GM18951 (cell line): ENCODE data around the gene MBOAT1.
"Not testable (repeated sequence)": the region's sequence is repeated elsewhere in the genome, so short reads cannot be mapped to it uniquely, and the experiment has no call there.

Experiments used
- POLR2A ChIP-seq: IDR thresholded peaks from 4 replicates; pipeline ENCODE4 v1.6.1; 2011; ENCODE audit warnings: mild to moderate bottlenecking; ENCODE audit not compliant: insufficient read length, insufficient read depth; ENCODE audit errors: extremely low read depth
- in situ Hi-C: fragments of 300-500 bp; cut with MboI; formaldehyde crosslinking; loops from one replicate; pipeline ENCODE4 v1.12.0; 2022; ENCODE audit warnings: low sequenced_read_pairs, mixed read lengths, inconsistent platforms; ENCODE audit not compliant: unreplicated experiment

The MBOAT1 gene

GRCh38 chr6:20159781-20160540 is 52.3 kb downstream of the MBOAT1 start:
- in situ Hi-C loops = no loop called here
- TF ChIP-seq POLR2A = no peak

DNA sequence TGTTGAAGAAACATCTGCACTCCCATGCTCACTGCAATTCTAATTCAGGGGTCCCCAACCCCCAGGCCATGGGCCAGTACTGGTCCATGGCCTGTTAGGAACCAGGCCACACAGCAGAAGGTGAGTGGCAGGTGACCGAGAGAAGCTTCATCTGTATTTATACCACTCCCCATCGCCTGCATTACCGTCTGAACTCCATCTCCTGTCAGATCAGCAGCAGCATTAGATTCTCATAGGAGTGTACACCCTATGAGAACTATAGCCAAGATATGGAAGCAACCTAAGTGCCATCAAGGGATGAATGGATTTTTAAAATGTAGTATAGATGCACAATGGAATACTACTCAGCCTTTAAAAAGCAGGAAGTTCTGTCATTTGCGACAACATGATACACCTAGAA is 53.2 kb downstream of the MBOAT1 start:
- in situ Hi-C loops = no loop called here
- TF ChIP-seq POLR2A = no peak

DNA sequence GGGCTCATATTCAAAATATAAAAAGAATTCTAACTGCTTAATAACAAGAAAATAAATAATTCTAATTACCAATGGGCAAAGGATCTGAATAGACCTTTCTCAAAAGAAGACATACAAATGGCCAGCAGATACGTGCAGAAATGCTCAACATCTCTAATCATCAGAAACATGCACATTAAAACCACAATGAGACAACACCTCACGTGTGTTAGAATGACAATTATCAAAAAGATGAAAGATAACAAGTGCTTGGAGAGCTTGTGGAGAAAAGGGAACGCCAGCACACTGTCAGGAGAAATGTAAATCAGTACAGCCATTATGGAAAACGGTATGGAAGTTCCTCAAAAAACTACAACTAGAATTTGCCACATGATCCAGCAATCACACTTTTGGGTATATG is 53.6 kb downstream of the MBOAT1 start:
- in situ Hi-C loops = no loop called here
- TF ChIP-seq POLR2A = no peak

DNA sequence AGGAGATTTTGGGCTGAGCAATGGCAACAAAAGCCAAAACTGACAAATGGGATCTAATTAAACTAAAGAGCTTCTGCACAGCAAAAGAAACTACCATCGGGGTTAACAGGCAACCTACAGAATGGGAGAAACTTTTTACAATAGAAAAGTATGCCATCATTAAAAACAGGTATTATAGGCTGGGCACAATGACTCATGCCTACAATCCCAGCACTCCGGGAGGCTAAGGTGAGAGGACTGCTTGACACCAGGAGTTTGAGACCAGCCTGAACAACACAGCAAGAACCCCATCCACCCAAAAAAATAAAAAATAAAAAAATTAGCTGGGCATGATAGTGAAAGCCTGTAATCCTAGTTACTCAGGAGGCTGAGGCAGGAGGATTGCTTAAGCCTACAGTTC is 55.4 kb downstream of the MBOAT1 start:
- TF ChIP-seq POLR2A = no peak
- in situ Hi-C loops = no loop called here

DNA sequence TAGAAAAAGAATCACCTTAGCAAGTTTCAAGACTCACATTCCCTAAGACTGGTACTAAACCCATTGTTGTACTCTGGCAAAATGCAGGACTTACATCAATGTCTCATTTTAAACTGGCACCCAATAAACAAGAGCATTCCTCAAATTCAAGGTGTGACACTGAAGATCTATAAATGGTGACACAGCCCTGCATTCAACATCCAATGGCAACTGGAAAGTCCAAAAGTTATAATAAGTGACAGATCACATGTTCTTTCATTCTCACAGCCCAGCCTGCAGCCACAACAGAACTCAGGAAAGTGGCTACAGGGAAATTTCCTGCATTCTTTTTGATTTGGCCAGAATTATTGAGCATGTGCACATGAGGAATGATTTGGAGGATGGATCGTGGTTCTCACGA is 57.5 kb downstream of the MBOAT1 start:
- in situ Hi-C loops = no loop called here
- TF ChIP-seq POLR2A = no peak

GRCh38 chr6:20153194-20153593 is 59.1 kb downstream of the MBOAT1 start:
- in situ Hi-C loops = no loop called here
- TF ChIP-seq POLR2A = no peak

GRCh38 chr6:20148433-20148832 is 63.8 kb downstream of the MBOAT1 start:
- no peak for TF ChIP-seq POLR2A
- in situ Hi-C loops = no loop called here

DNA sequence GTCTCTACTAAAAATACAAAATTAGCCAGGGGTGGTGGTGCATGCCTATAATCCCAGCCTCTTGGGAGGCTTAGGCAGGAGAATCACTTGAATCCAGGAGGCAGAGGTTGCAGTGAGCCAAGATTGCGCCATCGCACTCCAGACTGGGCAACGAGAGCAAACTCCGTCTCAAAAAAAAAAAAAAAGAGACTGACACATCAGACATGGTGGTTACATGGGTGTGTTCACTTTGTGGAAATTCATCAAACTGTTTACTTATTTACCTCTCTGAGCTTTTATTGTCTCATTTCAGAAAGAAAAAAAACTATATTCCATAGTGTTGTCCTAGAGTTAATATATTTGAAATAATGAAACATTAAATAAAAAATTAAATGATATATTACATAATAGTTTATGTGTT is 64.8 kb downstream of the MBOAT1 start:
- in situ Hi-C loops = no loop called here
- TF ChIP-seq POLR2A = no peak

- in situ Hi-C loops = not testable (repeated sequence)
These were observed 65.4 kb downstream of the MBOAT1 start for GRCh38 chr6:20146831-20147230.

- TF ChIP-seq POLR2A = no peak
- in situ Hi-C loops = no loop called here
These were observed 66.0 kb downstream of the MBOAT1 start for GRCh38 chr6:20146291-20146690.

GRCh38 chr6:20142866-20143265 is 69.4 kb downstream of the MBOAT1 start:
- TF ChIP-seq POLR2A = no peak
- in situ Hi-C loops = no loop called here

- no peak for TF ChIP-seq POLR2A
- in situ Hi-C loops = no loop called here
These were observed 70.3 kb downstream of the MBOAT1 start for GRCh38 chr6:20141931-20142330.

DNA sequence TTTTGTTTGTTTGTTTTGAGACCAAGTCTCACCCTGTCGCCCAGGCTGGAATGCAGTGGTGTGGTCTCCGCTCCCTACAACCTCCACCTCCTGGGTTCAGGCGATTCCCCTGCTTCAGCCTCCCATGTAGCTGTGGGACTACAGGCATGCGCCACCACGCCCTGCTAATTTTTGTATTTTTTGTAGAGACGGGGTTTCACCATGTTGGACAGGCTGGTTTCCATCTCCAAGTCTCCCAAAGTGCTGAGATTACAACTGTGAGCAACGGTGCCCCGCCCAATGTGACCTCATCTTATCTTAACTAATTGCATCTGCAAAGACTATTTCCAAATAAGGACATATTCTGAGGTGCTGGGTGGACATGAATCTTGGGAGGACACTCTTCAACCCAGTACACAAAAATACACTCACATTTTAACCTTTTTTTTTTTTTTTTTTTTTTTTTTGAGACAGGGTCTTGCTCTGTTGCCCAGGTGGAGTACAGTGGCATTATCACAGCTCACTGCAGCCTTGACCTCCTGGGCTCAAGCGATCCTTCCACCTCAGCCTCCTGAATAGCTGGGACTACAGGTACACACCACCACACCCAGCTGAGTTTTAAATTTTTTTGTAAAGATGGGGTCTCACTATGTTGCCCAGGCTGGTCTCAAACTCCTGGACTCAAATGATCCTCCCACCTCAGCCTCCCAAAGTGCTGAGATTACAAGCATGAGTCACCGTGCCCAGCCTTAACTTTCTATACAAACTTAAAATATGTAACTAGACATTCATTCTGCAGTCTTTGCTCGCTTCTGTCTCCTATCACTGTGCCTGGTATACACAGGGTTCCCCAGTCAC is 72.9 kb downstream of the MBOAT1 start:
- in situ Hi-C loops = not testable (repeated sequence)

DNA sequence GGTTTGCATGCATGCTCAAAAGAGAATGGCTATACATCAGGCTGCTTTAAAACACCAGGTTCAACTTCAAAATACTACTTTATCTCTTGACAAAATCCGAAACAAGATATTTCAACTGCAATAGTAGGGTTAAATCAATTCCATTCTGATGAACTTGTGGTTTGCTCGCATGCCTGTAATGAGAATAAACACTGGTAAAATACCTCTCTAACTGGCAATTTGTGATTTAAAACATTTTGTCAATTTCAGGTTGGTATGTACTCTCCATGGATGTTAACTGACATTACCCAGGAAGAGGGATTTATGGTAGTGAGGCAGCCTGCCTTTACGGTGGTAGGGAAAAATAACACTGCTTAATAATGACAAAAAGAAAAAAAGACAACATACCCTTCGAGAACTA is 74.4 kb downstream of the MBOAT1 start:
- in situ Hi-C loops = no loop called here
- TF ChIP-seq POLR2A = no peak

DNA sequence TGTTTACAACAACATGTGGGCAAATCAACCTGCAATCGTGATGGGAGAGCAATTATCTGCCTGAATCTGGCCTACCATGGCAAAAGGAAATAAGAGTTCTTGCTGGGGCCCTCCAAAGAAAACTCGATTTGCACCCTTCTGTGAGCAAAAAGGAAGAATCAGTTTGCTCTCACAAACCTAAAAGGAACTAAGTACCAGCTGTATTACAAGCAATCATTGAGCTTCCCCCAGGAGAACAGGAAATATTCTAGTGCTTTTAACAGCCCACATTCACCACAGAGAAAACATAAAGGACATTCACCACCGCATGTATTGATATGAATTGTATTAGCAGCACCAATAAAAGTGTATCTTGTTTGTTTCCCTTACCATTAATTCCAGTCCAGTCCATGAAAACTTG is 75.0 kb downstream of the MBOAT1 start:
- in situ Hi-C loops = no loop called here

More for the DNA sequence above, 75.0 kb downstream of the MBOAT1 start:
- no peak for TF ChIP-seq POLR2A
